Sigmoid colon (tissue), 4 donors: ENCODE measurements around the gene KLHL35.

Experiments used
- CTCF ChIP-seq, 4 experiments: fragments of 450-650 bp in 3 of 4; fragments of 200-600 bp in 1 of 4; IDR thresholded peaks; one replicate each; pipeline ENCODE4 v1.5.1; 2016 to 2019; ENCODE audit warnings: antibody characterized with exemption in 4 of 4, mild to moderate bottlenecking in 3 of 4, moderate library complexity in 2 of 4
- EP300 ChIP-seq, 4 donors: sonication (generic); formaldehyde crosslinking; IDR thresholded peaks; one replicate each; pipeline ENCODE4 v1.6.1; 2017; ENCODE audit warnings: antibody characterized with exemption in 4 of 4

DNA sequence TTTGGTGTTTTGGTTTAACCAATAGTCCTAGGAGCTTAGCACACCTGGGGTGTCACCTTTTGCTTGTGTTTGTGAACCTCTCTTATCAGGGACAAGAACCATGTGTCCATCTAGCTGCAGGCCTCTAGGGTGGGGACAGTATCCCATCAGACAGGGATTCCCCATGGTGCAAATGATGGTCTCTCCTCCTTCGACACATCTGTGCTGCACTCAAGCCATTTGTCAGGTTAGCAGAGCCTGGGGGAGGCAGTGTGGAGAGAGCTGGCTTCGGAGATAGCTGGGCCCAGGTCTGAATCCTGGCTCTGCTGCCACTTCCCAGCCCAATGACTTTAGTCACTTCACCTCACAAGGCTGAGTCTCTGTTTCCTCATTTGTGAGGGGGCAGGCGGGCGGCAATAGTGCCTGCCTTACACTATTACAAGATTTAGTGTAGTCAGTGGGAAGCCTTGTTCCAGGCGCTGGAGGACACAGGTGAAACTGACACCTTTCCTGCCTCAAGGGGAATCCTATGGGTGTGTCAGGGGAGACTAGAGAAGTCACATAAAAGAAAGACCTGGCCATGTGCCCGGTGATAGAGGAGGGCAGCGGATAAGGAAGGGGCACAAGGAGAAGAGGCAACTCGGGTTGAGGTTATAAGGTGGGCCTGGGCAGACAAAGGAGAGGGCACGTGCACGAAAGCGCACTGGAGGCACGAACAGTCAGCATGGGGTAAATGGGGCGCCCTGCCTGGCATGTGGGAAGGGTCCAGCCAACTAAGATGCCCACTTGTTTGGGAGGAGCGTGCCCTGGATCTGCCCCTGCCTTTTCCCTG, 12.6 kb downstream of the KLHL35 start:
- no peak for TF ChIP-seq CTCF (IDR thresholded peaks at IDR 0.05)
- no peak for TF ChIP-seq EP300 (IDR thresholded peaks at IDR 0.05)
